ENCODE results near the gene CAMK4.

GRCh38 chr5:111211341-111211740 lies 12.8 kb upstream of the CAMK4 start:
- TF ChIP-seq CTCF (IDR thresholded peaks at IDR 0.05) (no peak), POLR2A (IDR thresholded peaks at IDR 0.05) (no peak), EP300 (IDR thresholded peaks at IDR 0.05) (no peak)
